Activated gamma-delta T cell treated with anti-CD3 and anti-CD28 coated beads, Interleukin-2, amount 50 U/mL, for 16 hours (primary cell): ENCODE data around the gene NME1.
"Not testable (repeated sequence)": the region's sequence is repeated elsewhere in the genome, so short reads cannot be mapped to it uniquely, and the experiment has no call there.

Experiments used
- DNase-seq: peaks from one replicate; pipeline ENCODE4 v3.0.0-alpha.2; 2020; ENCODE audit warnings: low read depth

Gene NME1

DNA sequence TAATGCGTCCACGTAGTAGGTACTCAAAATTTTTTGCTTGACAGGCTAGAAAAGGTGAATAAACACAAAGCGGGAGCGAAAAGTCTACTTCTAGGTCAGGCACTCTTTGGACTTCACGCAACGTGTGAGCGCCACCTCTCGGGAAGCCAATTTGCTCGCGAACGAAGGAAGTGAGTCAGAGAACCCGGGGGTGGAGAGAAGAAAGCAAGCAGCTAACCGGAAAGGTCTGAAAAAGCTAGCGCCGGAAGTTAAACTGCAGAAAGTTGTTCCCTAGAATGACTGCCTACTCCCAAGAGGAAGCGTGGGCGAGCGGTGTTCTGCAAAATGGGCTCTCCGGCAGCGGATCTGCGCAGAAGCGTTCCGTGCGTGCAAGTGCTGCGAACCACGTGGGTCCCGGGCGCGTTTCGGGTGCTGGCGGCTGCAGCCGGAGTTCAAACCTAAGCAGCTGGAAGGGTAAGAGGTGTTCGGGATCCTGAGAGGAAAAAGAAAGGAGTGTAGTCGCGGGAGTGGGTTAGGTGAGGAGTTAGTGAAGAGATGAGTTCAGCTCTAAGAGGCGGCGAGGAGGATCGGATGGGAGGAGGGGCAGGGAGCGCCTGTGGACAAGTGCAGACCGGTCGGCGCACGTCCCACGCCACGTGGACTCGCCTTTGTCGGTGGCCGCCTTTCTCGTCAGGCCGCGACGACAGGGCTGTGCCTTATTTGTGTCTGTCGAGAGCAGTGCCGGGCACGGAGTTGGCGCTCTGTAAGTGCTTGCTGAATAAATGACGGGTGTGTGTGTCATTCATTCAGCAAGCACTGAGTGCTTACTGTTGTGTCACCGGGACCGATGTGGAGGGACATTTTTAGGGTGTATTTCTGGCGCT lies at the start of gene NME1:
Gene NME1 (plus strand): TSS at position 350 of the 863 bp plus-strand sequence. CDS start 2,096 bp downstream, outside the sequence.
- DNase-seq, result peak; percentile 97

DNA sequence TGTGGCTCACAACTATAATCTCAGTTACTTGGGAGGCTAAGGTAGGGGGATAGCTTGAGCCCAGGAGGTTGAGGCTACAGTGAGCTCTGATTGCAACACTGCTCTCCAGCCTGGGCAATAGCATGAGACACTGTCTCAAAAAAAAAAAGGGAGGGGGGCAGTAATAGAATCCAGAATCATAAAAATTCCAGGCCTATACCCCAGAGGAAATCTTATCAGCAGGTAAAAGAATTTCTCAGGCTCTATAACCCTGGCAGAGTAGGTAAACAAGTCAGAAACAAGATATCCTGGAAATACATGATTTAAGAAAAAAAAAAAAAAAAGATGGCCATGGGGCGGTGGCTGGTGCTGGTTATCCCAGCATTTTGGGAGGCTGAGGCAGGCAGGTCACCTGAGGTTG lies 45.6 kb upstream of the NME1 start:
- no peak for DNase-seq

DNA sequence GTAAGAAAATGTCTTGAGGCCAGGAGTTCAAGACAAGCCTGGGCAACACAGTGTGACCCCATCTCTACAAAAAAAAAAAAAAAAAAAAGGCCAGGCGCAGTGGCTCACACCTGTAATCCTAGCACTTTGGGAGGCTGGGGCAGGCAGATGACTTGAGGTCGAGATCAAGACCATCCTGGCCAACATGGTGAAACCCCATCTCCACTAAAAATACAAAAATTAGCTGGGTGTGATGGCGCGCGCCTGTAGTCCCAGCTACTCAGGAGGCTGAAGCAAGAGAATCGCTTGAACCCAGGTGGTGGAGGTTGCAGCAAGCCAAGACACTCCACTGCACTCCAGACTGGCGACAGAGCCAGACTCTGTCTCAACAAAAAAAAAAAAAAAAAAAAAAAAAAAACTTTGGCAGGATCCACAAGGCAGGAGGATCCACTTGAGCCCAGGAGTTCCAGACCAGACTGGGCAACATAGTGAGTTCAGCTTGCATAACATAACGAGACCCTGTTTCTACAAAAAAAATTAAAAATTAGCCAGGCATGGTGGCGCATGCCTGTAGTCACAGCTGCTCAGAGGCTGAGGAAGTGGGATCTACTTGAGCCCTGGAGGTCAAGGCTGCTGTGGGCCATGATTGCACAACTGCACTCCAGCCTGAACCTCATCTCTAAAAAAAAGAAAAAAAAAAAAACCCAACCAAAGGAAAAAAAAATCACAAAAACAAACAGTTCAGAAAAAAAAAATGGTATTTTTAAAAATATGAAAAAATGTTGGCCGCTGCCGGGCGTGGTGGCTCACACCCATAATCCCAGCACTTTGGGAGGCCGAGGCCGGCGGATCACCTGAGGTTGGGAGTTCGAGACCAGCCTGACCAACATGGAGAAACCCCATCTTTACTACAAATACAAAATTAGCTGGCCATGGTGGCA lies 40.8 kb upstream of the NME1 start:
- not testable (repeated sequence) for DNase-seq

GRCh38 chr17:51115179-51115578 lies 38.2 kb upstream of the NME1 start:
- DNase-seq, result no peak

DNA sequence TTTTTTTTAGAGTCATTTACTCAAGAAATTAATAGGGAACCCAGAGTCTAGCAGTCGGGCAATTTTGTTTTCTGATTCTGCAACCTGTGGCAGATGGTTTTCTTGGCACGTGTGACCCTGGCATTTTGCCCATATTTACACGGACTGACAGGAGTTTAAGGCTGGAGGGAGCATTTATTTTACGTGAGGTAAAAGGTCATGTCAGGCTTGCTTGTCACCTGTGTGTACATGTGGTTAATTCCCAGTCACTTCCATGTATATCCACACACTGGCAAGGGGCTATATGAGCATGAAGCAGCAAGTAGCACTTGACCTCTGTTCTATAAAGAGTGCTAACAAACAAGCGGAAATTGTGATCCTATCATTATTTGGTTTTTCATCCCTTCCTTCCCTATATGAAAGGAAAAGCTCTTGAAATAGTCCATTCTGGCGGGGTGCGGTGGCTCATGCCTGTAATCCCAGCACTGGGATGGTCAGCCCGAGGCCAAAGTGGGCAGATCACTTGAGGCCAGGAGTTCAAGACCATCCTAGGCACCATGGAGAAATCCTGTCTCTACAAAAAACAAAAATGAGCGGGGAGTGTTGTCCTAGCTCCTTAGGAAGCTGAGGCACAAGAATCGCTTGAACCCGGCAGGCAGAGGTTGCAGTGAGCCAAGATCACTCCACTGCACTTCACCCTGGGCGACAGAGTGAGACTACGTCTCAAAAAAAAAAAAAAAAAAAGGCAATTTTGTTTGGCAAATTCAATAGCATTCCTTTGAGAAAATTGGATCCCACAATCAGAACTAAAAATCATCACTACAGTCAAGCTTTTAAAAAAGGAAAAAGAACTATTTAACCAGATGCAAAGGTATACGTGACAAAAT lies 34.8 kb upstream of the NME1 start:
- no peak for DNase-seq

- DNase-seq, result peak; percentile 19
These were observed 33.7 kb upstream of the NME1 start for GRCh38 chr17:51119415-51120356.

DNA sequence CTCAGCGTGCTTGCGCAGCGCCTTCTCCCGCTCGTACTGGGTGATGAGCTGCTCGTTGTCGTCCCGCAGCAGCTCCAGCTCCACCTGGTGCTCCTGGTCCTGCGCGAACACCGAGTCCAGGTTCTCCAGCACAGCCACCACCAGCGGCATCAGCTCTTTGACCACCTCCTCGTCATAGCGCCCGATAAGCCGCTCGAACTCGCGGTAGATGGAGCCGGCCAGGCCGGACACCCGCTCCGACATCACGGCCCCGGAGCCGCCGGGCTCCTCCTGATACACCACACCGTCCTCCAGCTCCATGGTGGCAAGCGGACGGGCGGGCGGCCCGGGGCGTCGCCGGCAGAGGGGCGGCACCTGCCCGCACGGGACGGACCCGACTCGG lies 33.0 kb upstream of the NME1 start:
- DNase-seq, result no peak

GRCh38 chr17:51120739-51121619 lies 32.4 kb upstream of the NME1 start, which contains the start of gene SPAG9:
SPAG9 (minus strand) TSS chr17:51120868; CDS start chr17:51120656, 212 bp downstream.
- DNase-seq, result peak; percentile 77

DNA sequence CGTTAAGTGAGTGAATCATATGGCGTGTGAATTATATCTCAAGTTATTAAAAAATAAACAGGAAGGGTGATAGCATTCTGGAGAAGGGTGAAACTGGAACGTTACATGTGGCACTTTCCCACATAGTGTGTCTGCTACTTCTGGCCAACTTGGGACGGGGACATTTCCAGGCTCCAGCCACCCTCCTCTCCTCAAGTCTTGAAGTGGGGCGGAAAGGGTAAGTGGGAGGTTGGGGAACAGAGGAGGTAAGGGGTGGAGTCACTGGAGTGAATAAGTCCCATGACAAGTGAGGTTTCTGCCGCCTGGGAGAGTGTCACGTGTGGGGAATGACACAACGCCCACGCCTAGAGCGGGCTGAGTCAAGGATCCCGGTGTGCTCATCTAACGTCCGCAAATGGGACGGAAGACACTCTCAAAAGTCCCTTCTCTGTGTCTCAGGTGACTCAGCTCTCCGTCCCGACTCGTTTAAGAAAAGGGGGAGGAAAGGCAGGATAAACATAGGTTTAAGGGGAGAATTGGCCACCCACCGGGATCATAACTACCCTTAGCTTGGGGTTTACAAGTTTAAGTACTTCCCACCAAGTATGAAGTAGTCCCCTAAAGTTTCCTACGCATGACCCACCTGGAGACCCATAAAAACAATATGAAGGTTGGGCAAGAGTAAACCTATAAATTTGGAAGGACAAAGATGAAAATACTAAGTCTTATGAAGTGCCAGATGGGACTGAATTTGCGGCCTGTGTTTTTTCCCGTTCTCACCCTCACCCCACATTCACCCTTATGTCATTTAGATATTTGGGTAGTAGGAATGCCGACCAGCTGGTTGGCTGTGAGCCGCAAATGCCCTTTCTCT lies 31.5 kb upstream of the NME1 start:
- DNase-seq, result peak; percentile 56

- not testable (repeated sequence) for DNase-seq
These were observed 30.8 kb upstream of the NME1 start for GRCh38 chr17:51122473-51123115.

GRCh38 chr17:51124640-51125503 lies 28.5 kb upstream of the NME1 start:
- DNase-seq, result no peak

DNA sequence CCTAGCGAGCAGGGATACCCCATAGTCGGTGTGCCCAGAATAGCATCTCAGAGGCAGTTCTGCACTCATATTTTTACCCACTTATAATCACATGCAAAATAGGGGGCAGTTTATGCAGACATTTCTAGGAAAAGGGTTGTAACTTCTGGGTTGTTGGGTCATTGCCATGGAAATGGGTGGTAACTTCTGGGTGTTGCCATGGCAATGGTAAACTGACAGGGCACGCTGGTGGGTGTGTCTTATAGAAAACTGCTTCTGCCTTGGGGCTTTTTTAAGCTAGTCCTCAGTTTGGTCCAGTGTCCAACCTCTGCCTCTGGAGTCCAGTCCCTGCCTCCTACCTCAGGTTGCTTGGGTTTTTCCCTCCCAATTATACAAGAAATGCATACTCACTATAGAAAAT lies 25.3 kb upstream of the NME1 start:
- no peak for DNase-seq

GRCh38 chr17:51132964-51133319 lies 20.4 kb upstream of the NME1 start:
- DNase-seq, result no peak

DNA sequence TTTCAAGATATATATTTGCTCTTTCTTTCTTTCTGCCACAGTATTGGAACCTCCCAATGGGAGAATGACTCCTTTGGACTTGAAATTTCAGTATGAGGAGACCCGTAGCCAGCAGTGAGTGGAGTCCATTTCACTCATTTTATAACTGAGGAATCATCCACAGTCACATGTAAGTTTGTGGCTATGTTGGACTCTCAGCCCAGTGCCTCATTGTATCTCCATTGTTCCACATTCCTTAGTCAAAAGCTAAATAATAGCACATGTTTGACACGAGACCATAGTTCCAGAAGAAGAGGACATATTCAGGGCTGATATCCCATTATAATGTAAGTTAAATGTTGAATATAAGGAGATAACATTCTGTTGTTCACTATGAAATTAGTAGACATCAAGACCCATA lies 20.0 kb upstream of the NME1 start:
- no peak for DNase-seq

- no peak for DNase-seq
These were observed 17.4 kb upstream of the NME1 start for GRCh38 chr17:51135956-51136355.

DNA sequence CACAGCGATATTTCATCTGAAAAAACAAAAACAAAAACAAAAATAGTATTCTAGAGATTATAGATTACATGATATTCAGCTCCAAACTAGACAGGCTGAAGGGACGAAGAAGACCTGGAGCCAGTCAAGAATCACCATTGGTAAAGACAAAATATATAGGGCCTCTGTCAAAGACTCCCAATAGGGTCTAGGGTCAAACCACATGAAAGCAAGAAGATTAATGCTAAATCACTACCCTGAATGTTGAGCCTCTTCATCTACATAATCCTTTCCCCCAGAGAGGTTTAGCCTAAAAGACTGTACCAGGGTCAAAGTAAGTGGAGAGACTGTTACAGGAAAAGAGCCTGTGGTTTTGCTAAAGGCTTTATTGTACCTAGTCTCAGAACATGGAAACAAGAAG lies 10.8 kb upstream of the NME1 start:
- DNase-seq, result no peak
